Astrocyte (in vitro differentiated cells and primary cell): ENCODE measurements around the gene HBB.

Experiments used
- EZH2 ChIP-seq: IDR thresholded peaks from 2 replicates; pipeline ENCODE4 v1.6.1; 2012; ENCODE audit warnings: mild to moderate bottlenecking, low read length, inconsistent platforms; ENCODE audit not compliant: insufficient read depth
- TF ChIP-seq, protein P1 (sequence below): IDR thresholded peaks from 2 replicates; pipeline ENCODE4 v1.5.1; 2011; ENCODE audit warnings: low read depth, mild to moderate bottlenecking, inconsistent platforms, low read length, moderate library complexity; ENCODE audit not compliant: insufficient read depth

- TF ChIP-seq, protein P1, sequence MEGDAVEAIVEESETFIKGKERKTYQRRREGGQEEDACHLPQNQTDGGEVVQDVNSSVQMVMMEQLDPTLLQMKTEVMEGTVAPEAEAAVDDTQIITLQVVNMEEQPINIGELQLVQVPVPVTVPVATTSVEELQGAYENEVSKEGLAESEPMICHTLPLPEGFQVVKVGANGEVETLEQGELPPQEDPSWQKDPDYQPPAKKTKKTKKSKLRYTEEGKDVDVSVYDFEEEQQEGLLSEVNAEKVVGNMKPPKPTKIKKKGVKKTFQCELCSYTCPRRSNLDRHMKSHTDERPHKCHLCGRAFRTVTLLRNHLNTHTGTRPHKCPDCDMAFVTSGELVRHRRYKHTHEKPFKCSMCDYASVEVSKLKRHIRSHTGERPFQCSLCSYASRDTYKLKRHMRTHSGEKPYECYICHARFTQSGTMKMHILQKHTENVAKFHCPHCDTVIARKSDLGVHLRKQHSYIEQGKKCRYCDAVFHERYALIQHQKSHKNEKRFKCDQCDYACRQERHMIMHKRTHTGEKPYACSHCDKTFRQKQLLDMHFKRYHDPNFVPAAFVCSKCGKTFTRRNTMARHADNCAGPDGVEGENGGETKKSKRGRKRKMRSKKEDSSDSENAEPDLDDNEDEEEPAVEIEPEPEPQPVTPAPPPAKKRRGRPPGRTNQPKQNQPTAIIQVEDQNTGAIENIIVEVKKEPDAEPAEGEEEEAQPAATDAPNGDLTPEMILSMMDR, result no peak
- TF ChIP-seq EZH2, result no peak
These were observed 23.5 kb downstream of the HBB start for GRCh38 chr11:5203366-5203765.
